Measurements from ENCODE around the gene LRRC56. TPM values are rescaled to one million over a fixed set of nuclear protein-coding genes. Genes with fewer than 3 reads are reported as not detected.
"Not testable (repeated sequence)": the region's sequence is repeated elsewhere in the genome, so short reads cannot be mapped to it uniquely, and the experiment has no call there.

LRRC56 gene
- total RNA-seq, 1 donor = 0.94 TPM

DNA sequence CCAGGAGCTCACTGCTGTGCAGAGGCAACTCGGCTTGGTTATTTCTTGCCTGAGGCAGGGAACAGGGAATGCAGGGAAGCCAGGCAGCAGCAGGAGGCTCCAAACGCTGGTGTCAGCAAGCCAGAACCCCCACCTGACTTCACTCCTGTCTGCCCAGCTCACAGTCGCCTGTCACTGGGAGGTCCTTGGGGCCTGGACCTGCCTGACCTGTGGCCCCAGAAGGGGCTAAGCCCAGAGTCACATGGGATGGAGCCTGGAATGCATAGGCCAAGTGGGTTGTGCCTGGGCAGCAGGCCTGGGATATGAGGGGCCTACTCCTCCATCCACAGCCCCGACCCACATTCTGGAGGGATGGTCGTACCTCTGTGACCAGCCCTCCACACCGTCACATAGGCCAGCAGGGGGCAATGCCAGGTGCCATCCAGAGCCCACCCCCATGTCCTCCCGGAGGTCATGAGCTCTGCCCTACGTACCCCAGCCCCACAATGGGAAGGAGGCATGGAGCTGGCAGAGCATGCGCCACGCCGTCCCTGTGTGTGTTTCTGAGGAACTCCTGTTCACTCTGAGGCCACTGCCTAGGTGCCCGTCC, 28.7 kb downstream of the LRRC56 start:
- no peaks in the 10 kb centered on the region for H3K9me3 ChIP-seq (ENCODE audit: low read depth, low read length)
- peaks cover 20% of the 10 kb centered on the region for H3K4me1 ChIP-seq (ENCODE audit: insufficient read depth, low read length)
- no peak overlapping the region for H3K4me3 ChIP-seq (ENCODE audit: low read length)
- H3K27me3 ChIP-seq (ENCODE audit: insufficient read depth, low read length) = no peaks in the 10 kb centered on the region

DNA sequence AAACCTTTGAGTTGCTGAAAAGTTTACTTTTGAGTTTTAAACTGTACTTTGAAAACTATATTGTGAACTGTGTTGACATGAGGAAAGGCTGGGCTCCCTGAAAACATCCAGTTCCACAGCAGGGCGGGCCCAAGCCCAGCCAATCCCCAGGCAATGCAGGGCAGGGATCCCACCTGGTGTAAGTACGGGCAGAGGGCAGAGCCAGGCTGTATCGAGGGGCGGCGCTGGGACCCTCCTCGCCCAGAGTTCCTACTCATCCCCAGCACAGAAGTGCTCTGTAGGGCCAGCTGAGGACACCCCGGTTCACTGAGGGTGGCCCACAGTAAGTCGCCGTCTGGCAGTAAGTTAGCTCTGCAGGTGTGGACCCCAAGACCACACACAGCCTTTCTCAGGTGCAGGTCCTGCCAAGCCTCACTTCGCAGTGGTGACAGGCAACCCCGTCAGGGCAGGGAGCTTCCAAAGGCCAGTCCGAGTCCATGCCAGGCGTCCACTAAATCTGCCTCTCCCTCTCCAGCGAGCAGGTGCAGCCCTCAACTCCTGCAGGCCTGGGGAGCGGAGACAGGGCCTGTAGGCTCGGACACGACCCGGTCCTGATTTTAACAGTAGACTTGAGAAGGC, 29.8 kb downstream of the LRRC56 start:
- H3K9me3 ChIP-seq (ENCODE audit: low read depth, low read length) = no peaks in the 10 kb centered on the region
- no peak overlapping the region for H3K4me3 ChIP-seq (ENCODE audit: low read length)
- H3K4me1 ChIP-seq (ENCODE audit: insufficient read depth, low read length) = peaks cover 12% of the 10 kb centered on the region
- no peaks in the 10 kb centered on the region for H3K27me3 ChIP-seq (ENCODE audit: insufficient read depth, low read length)

DNA sequence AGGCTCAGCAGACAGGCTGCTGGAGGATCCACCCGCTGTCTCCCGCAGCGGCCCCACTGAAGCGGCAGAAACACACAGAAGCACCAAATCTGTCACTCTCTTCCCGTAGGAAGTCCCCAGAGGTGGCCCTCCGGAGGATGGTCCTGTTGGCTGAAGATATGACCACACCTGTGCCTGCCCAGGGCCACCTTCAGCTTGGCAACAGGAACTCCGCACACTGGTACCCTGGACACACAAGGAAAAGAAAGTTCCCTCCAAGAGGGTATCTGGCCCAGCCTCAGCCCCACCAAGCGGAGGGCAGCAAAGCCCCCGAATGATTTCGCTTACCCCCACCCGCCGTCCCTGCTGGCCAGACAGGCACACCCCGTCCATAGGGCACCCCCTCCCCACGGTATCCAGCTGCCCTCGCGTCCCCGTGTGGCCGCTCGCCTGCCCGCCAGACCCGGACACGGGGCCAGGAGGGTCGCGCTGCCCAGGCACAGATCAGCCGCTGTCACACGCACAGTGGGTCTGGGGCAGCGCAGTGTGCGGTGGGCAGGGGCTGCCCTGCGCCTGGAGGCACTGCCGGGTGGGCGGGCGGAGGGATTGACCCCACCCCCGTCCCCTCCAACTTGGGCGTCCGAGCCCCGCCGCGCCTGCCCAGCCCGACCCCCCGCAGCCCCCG, 30.4 kb downstream of the LRRC56 start:
- H3K4me1 ChIP-seq (ENCODE audit: insufficient read depth, low read length) = peaks cover 9% of the 10 kb centered on the region
- H3K4me3 ChIP-seq (ENCODE audit: low read length) = peak overlapping the region; percentile 50
- no peaks in the 10 kb centered on the region for H3K27me3 ChIP-seq (ENCODE audit: insufficient read depth, low read length)
- H3K9me3 ChIP-seq (ENCODE audit: low read depth, low read length) = no peaks in the 10 kb centered on the region

DNA sequence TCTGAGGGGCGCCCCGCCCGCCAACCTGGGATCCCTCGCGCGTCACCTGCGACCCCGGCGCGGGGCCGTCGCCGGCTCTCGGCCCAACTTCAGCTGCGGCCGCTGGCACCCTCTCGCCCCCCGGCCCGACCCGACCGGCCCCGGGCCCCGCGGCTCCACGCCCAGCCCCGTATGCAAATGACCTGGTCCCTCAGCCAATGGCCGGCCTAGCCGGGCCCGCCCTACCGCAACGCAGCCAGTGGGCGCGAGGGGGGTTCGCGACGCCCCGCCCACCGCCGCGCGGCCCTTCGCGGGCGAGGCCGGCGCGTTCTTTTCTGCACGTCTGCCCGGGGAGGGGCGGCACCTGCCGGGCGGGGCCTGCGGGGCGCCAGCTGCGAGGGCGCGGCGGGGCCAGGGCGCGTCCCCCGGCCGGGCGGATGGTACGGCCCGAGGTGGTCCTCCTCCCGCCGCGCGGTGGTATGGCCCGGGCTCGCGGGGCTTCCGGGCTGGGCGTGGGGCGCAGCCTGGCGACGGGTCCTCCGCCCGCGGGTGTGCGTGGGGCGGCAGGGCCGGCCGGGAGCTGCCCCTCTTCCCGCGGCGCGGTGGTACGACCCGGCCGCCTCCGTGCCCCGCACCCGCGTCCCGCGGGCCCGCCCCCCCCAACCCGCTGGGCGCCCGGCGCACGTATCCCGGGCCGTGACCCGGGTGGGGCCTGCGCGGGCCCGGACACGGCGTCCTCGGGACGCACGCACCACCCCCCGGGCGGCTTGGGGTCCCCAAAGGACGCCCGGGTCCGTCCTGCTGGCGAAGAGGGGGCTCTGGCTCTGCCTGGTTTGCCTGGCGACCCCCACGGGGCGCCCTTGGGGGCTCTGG, 31.2 kb downstream of the LRRC56 start:
- Histone ChIP-seq H3K9me3 (ENCODE audit: low read depth, low read length) (no peaks in the 10 kb centered on the region), H3K27me3 (ENCODE audit: insufficient read depth, low read length) (no peaks in the 10 kb centered on the region), H3K4me1 (ENCODE audit: insufficient read depth, low read length) (peaks cover 9% of the 10 kb centered on the region), H3K4me3 (ENCODE audit: low read length) (peak overlapping the region; percentile 50)

- Histone ChIP-seq H3K4me1 (ENCODE audit: insufficient read depth, low read length) (peaks cover 9% of the 10 kb centered on the region), H3K4me3 (ENCODE audit: low read length) (peak overlapping the region; percentile 50), H3K27me3 (ENCODE audit: insufficient read depth, low read length) (peaks cover 3% of the 10 kb centered on the region), H3K9me3 (ENCODE audit: low read depth, low read length) (no peaks in the 10 kb centered on the region)
Measured at GRCh38 chr11:569158-569885, 32.0 kb downstream of the LRRC56 start.

GRCh38 chr11:571802-572185, 34.5 kb downstream of the LRRC56 start:
- Histone ChIP-seq H3K9me3 (ENCODE audit: low read depth, low read length) (no peaks in the 10 kb centered on the region), H3K4me3 (ENCODE audit: low read length) (no peak overlapping the region), H3K4me1 (ENCODE audit: insufficient read depth, low read length) (peaks cover 18% of the 10 kb centered on the region), H3K27me3 (ENCODE audit: insufficient read depth, low read length) (peaks cover 7% of the 10 kb centered on the region)

- Histone ChIP-seq H3K4me3 (ENCODE audit: low read length) (no peak overlapping the region), H3K27me3 (ENCODE audit: insufficient read depth, low read length) (peaks cover 7% of the 10 kb centered on the region), H3K9me3 (ENCODE audit: low read depth, low read length) (no peaks in the 10 kb centered on the region), H3K4me1 (ENCODE audit: insufficient read depth, low read length) (peaks cover 32% of the 10 kb centered on the region)
Measured at GRCh38 chr11:573146-573759, 35.9 kb downstream of the LRRC56 start.

DNA sequence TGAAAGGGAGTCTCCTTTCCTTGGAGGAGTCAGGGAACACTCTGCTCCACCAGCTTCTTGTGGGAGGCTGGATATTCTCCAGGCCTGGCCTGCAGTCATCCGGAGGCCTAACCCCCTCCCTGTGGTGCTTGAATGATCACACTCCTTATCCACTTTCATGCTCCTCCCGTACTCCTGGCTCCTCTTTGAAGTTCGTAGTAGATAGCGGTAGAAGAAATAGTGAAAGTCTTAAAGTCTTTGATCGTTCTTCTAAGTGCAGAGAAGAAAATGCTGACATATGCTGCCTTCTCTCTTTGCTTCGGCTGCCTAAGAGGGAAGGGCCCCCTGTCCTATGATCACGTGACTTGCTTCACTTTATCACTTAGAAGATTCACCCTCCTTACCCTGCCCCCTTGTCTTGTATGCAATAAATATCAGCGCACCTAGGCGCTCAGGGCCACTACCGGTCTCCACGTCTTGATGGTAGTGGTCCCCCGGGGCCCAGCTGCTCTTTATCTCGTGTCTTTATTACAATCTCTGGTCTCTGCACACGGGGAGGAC, 36.8 kb downstream of the LRRC56 start:
- H3K4me1 ChIP-seq (ENCODE audit: insufficient read depth, low read length) = peaks cover 36% of the 10 kb centered on the region
- H3K9me3 ChIP-seq (ENCODE audit: low read depth, low read length); H3K27me3 ChIP-seq (ENCODE audit: insufficient read depth, low read length); H3K4me3 ChIP-seq (ENCODE audit: low read length): not testable (repeated sequence)

DNA sequence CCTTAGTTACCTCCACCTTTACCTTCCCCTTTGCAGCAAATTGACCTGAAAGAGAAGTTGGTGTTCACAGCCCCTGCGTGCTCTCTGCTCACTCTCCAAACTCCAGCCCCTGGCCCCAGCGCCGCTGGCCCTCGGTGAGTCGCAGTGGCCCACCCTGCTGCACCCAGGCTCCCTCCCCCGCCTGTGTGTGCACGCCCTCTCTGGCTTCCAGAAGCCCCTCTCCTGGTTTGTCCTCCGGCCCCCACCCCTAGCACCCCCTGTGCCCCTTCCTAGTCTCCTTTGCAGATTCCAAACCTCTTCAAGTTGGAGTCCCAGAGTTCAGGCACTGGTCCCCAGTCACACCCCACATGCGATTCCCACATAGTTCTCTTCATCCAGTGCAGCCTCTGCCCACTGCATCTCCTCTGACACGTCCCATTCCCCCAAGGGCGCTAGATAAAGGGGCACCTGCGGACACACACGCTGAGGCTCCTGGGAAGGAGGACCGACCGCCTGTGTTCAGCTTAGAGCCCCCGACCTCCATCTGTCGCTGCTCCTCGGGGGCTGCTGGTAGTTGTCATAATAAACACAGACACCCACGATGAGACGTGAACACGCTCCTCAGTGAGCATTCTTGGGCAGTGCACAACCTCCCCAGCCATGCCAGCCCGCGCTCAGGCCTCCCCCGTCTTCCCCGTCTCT, 37.4 kb downstream of the LRRC56 start:
- no peaks in the 10 kb centered on the region for H3K9me3 ChIP-seq (ENCODE audit: low read depth, low read length)
- H3K27me3 ChIP-seq (ENCODE audit: insufficient read depth, low read length) = peaks cover 7% of the 10 kb centered on the region
- no peak overlapping the region for H3K4me3 ChIP-seq (ENCODE audit: low read length)
- peaks cover 37% of the 10 kb centered on the region for H3K4me1 ChIP-seq (ENCODE audit: insufficient read depth, low read length)

- Histone ChIP-seq H3K9me3 (ENCODE audit: low read depth, low read length) (no peaks in the 10 kb centered on the region), H3K4me3 (ENCODE audit: low read length) (peak overlapping the region; percentile 38), H3K4me1 (ENCODE audit: insufficient read depth, low read length) (peaks cover 40% of the 10 kb centered on the region), H3K27me3 (ENCODE audit: insufficient read depth, low read length) (peaks cover 7% of the 10 kb centered on the region)
Measured at GRCh38 chr11:575313-575995, 38.1 kb downstream of the LRRC56 start.

- Histone ChIP-seq H3K27me3 (ENCODE audit: insufficient read depth, low read length) (peaks cover 7% of the 10 kb centered on the region), H3K9me3 (ENCODE audit: low read depth, low read length) (no peaks in the 10 kb centered on the region), H3K4me3 (ENCODE audit: low read length) (peak within 1 kb of the TSS; percentile 76), H3K4me1 (ENCODE audit: insufficient read depth, low read length) (peaks cover 40% of the 10 kb centered on the region)
Measured at GRCh38 chr11:575996-576768, 38.9 kb downstream of the LRRC56 start, which contains the start of gene PHRF1. PHRF1 (plus strand) TSS chr11:576470; CDS start chr11:581513, 5,043 bp downstream.

- H3K27me3 ChIP-seq (ENCODE audit: insufficient read depth, low read length) = peaks cover 7% of the 10 kb centered on the region
- H3K4me3 ChIP-seq (ENCODE audit: low read length) = peak overlapping the region; percentile 76
- H3K4me1 ChIP-seq (ENCODE audit: insufficient read depth, low read length) = peaks cover 40% of the 10 kb centered on the region
Measured at GRCh38 chr11:576811-577610, 39.7 kb downstream of the LRRC56 start.

More at GRCh38 chr11:576811-577610, 39.7 kb downstream of the LRRC56 start:
- no peaks in the 10 kb centered on the region for H3K9me3 ChIP-seq (ENCODE audit: low read depth, low read length)

Data from mononuclear cell (primary cell).